Measurements from ENCODE around the gene RAB34.

The RAB34 gene, protein sequence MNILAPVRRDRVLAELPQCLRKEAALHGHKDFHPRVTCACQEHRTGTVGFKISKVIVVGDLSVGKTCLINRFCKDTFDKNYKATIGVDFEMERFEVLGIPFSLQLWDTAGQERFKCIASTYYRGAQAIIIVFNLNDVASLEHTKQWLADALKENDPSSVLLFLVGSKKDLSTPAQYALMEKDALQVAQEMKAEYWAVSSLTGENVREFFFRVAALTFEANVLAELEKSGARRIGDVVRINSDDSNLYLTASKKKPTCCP

DNA sequence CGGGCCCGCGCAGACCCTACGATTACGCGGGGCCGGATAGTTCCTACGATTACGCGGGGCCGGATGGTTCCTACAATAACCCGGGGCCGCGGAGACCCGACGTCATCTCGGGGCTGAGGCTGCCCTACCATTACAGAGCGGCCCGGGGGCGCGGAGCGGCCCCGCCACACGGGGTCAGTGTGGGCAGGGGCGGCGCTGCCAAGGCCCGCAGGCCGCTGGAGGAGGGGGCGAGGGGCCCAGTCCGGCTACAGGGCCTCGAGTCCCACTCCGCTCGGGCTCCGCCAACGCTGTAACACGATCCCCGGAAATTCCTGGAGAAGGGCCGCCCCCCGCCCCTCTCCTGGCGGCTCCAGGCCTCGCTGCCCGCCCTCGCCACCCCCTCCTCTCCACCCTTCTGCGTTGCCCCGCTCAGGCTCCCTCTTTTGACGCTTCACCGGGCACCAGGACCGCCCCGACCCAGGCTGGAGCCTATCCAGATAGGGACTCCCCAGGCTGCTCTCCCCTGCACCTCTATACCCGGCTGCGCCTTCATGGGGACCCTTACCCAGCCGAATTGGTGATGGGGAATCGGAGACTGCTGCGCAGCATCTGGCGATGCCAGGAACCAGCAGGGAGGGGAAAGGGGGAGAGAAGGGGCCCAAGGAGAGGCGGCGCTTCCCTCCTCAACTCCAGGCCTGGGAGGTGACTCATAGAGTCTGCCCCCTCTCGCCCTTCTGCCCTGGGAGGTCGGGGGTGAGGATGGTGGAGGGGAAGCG lies at the start of gene RAB34:
Gene RAB34, minus strand, starts transcription at position 291 of the 755 bp plus-strand sequence. CDS start 602 bp downstream, outside the sequence.
- DNase-seq, result no peak

DNA sequence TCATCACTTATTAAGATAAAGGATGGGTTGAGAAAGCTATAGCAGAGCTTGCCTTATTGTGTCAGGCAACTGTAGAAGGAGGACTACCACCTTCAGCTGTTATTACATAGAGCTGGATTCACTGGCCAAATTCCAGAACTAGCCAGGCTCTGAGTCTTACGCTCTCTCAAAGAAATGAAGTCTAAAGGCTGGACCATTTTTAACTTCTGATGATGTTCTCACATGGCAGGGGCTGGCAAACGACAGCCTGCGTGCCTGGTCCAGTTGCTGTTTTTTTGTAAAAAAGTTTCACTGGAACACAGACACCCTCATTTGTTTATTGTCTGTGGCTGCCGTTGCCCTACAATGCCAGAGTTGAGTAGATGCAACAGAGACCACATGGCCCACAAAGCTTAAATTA lies 47.4 kb upstream of the RAB34 start:
- DNase-seq, result no peak

DNA sequence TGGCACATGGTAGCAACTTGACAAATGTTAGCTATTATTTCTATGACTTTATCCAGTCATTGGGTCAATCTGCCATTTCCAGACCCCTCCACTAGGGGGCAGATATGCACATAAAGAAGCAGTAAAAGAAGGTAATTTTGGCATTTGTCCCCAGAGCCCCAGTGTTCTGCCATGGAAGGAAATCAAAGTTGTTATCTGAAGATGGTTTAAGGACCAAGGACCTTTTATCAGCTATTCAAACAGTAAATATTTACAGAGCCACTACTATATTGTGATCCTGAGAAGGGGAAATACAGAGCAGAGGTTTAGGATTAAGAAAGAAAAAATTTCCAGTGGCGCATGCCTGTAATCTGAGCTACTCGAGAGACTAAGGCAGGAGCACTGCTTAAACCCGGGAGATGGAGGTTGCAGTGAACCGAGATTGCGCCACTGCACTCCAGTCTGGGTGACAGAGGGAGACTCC lies 46.2 kb upstream of the RAB34 start:
- DNase-seq, result peak; percentile 83

DNA sequence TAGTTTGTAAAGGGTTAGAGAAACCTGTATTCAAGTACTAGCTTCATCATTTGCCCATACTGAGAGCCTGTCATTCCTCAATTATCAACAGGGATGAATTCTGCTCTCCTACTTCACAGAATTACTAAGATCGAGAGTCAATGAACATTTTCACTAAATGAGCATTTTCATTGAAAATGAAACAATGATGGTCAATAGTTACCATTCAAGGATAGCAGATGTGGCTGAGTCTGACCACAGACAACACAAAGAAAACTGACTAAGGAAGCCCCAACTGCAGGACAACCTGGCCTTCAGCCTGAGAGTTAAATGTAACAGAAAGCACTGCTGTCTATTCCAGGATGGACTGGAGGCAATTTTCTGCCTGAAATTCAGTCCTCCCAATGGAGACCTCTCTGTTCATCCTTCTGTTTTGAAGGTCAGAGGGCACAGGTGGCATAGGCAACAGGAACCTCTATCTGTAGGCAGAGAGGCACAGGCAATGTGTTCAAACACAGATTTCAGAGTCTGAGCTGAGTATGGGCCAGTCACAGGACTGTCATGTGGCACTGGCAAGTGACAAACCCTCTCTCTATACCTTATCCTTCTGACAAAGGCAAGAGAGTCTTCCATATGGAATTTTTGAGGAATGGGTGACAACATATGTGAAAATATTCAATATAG lies 45.6 kb upstream of the RAB34 start:
- DNase-seq, result no peak

- no peak for DNase-seq
These were observed 43.2 kb upstream of the RAB34 start for GRCh38 chr17:28760601-28761562.

- DNase-seq, result no peak
These were observed 41.7 kb upstream of the RAB34 start for GRCh38 chr17:28759256-28759865.

GRCh38 chr17:28758411-28759121 lies 40.9 kb upstream of the RAB34 start:
- DNase-seq, result no peak

DNA sequence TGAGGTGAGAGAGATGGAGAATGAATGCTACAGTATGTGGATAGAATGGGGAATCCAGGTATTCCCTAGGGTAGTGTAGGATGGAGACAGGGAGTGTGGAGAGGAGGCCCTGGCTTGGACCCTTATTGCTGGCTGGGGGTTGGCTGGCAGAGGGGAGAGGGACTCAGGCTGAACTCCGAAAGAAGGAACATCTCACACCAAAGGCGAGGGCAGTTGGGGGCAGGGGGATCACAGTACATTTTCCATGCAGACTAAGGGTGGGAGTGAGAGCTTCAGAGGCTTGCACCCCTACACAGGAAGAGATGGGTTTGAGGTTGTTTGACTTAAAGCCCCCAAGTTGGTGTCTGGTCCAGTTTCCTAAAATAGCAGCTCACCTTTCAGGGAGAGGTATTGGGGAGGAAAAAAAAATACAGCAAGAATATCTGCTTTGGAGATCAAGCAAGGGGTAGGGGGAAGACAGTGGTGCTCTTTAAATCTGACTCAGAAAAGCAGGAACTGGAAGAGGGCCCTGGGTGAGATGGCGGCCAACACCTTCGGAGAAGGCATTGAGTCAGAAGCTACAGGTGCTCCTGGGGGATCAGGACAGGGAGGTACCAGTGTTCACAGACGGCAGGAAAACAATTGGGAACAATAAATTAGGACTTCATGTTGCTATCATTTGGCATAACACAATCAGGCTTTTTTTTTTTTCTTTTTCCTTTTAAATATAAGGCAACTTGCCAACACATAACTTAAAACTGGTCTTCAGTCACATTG lies 38.6 kb upstream of the RAB34 start:
- DNase-seq, result no peak

GRCh38 chr17:28755486-28755885 lies 37.8 kb upstream of the RAB34 start:
- DNase-seq, result no peak

DNA sequence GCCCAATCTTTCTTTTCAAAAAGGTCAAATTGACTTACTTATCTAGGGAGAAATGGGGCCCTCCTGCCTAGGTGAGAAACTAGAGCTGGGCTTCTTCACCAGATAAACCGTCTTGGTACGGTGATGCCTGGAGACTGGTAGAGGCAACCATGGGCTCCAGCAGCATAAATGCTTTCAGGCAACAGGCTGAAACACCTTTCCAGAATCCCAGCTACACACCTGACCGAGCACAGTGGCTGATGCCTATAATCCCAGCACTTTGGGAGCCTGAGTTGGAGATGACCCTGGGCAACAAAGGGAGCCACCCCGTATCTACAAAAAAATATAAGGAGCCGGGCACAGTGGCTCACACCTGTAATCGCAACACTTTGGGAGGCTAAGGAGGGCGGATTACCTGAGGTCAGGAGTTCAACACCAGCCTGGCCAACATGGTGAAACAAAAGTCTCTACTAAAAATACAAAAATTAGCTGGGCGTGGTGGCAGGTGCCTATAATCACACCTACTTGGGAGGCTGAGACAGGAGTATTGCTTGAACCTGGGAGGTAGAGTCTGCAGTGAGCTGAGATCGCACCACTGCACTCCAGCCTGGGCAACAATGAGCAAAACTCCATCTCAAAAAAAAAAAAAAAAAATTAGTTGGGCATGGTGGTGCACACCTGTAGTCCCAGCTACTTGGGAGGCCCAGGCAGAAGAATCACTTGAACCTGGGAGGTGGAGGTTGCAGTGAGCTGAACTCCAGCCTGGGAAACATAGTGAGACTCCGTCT lies 34.1 kb upstream of the RAB34 start:
- DNase-seq, result no peak

DNA sequence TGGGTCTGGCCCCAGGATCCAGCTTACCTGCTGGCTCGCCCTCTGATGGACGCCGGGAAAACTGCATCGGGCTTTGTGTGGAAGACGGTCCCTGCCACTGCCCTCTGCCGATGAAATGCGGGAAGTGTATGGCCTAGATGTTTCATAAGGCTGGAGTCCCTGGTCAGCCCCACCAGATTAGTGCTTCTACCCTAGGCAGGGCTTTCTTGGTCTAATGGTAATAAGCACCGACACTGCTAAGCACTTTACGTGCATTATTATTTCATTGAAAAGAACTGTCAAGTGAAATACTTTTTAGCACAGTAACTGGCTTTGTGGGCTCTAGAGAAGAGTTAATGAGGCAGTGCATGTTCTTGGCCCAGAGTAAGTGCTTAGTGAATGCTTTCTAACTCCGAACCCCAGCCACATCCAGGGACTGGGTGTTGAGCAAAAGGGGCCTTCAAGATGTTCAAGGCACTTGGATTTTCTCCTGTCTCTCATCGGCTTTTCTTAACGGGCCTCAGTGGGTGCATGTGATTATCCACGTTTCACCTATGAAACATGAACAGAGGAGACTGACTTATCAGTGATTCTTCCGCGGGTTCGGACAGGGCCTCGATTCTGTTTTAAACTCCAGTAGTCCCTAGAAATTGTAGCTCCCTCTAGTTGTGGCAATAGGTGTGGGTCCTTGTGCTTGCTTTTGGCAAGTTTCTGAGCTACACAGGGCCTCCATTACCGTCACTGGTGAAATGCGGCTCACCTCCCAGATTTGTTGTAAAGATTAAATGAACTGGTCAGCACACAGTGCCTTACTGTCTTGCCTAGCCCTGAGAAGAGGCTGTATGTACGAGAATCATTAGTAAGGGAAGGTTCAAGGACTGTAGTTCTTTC lies 32.7 kb upstream of the RAB34 start:
- DNase-seq, result peak; percentile 88

DNA sequence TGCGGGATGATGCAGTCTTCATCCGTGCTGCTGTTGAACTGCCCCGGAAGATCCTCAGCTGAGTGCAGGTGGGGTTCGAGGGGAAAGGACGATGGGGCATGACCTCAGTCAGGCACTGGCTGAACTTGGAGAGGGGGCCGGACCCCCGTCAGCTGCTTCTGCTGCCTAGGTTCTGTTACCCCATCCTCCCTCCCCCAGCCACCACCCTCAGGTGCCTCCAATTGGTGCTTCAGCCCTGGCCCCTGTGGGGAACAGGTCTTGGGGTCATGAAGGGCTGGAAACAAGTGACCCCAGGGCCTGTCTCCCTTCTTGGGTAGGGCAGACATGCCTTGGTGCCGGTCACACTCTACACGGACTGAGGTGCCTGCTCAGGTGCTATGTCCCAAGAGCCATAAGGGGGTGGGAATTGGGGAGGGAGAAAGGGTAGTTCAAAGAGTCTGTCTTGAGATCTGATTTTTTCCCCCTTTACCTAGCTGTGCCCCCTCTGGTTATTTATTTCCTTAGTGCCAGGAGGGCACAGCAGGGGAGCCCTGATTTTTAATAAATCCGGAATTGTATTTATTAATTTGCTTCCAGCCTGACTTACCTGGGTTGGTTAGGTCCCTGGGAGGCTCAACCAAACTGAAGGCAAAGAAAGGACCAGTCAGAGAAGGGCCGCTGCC lies 32.0 kb upstream of the RAB34 start:
- DNase-seq, result no peak

DNA sequence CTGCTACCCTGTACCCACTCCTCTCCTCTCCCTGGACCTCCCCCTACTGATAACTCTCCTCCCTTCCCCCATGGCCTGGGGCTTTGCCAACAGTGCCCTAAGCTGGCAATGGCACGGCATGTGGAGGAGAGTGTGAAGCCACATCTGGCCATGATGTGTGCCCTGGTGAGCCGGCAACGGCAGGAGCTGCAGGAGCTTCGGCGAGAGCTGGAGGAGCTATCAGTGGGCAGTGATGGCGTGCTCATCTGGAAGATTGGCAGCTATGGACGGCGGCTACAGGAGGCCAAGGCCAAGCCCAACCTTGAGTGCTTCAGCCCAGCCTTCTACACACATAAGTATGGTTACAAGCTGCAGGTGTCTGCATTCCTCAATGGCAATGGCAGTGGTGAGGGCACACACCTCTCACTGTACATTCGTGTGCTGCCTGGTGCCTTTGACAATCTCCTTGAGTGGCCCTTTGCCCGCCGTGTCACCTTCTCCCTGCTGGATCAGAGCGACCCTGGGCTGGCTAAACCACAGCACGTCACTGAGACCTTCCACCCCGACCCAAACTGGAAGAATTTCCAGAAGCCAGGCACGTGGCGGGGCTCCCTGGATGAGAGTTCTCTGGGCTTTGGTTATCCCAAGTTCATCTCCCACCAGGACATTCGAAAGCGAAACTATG lies 31.3 kb upstream of the RAB34 start:
- DNase-seq, result no peak

DNA sequence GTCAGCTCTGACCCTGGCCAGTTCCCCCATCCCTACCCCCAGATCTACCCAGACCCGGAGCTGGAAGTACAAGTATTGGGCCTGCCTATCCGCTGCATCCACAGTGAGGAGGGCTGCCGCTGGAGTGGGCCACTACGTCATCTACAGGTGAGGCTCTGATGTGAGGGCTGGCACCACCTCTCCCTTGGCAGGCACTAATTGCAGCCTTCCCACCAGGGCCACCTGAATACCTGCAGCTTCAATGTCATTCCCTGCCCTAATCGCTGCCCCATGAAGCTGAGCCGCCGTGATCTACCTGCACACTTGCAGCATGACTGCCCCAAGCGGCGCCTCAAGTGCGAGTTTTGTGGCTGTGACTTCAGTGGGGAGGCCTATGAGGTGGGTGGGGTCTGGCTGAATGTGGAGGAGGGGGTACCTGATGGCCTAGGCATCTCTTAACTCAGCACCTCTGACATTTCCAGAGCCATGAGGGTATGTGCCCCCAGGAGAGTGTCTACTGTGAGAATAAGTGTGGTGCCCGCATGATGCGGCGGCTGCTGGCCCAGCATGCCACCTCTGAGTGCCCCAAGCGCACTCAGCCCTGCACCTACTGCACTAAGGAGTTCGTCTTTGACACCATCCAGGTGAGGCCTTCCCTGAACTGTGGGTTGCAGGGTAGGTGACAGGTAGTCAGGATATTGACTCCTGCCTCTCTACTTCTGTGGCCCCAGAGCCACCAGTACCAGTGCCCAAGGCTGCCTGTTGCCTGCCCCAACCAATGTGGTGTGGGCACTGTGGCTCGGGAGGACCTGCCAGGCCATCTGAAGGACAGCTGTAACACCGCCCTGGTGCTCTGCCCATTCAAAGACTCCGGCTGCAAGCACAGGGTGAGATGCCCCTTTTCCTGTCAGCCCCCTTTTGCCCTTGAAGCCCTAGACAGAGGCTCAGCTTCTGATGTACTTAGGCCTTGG lies 30.4 kb upstream of the RAB34 start:
- DNase-seq, result no peak

DNA sequence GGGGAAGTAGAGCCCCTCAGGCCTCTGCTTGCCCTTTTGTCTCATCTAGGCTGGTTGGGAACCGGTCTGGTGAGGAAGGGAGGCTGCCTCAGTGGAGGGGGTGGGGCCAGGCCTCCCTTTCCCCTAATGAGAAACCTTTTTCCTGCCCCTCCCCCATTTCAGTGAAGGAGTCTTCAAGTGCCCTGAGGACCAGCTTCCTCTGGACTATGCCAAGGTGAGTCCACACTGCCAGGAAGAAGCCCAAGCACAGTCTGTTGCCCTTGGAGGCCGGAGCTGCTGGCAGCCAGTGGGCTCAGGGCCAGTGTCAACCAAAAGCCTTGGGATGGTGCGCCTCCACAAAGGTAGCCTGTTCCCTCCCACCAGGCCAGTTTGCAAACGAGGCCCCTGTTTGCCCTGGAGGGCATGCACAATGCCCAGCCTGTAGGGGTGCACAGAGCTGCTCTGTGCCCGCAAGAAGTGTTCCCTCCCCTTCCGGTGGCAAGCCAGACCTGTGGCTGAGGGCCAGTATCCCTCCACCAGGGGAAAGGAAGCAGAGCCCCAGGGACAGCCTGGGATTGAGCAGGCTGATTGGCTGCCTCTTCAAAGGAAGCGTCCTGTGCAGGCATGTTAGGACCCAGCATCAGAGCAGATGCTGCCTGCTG lies 29.5 kb upstream of the RAB34 start:
- DNase-seq, result no peak

GRCh38 chr17:28746611-28747050 lies 29.0 kb upstream of the RAB34 start:
- DNase-seq, result no peak

All from activated gamma-delta T cell treated with Interleukin-2 at 50 U/mL for 16 hours (primary cell).